Liver (tissue), 9 donors: ENCODE measurements around the gene RBMX2. TPM values are rescaled to one million over a fixed set of nuclear protein-coding genes. Genes with fewer than 3 reads are reported as not detected.

Experiments
- DNase-seq: peaks from one replicate; pipeline ENCODE4 v3.0.0-alpha.2; 2017; ENCODE audit warnings: low spot score
- H3K27ac ChIP-seq, 2 donors: one replicate each; pipeline ENCODE4 v1.7.0; 2013; ENCODE audit warnings: inconsistent platforms in 2 of 2, low read length in 2 of 2, control low read depth in 1 of 2, low read depth in 1 of 2, mild to moderate bottlenecking in 1 of 2
- H3K27me3 ChIP-seq, 4 donors: one replicate each; pipeline versions ENCODE4 v1.6.1 to v1.7.0; 2013; ENCODE audit warnings: low read length in 3 of 4, inconsistent platforms in 1 of 4, mild to moderate bottlenecking in 1 of 4, moderate library complexity in 1 of 4; ENCODE audit not compliant: control insufficient read depth in 4 of 4, insufficient read depth in 4 of 4
- H3K36me3 ChIP-seq, 4 donors: one replicate each; pipeline versions ENCODE4 v1.6.1 to v1.7.0; 2013; ENCODE audit warnings: low read length in 3 of 4, mild to moderate bottlenecking in 3 of 4, low read depth in 1 of 4, moderate library complexity in 1 of 4; ENCODE audit not compliant: control insufficient read depth in 4 of 4, insufficient read depth in 3 of 4
- H3K4me1 ChIP-seq, 4 donors: one replicate each; pipeline versions ENCODE4 v1.6.1 to v1.7.0; 2013; ENCODE audit warnings: low read length in 3 of 4, mild to moderate bottlenecking in 3 of 4, moderate library complexity in 1 of 4; ENCODE audit not compliant: control insufficient read depth in 4 of 4, insufficient read depth in 4 of 4
- H3K4me3 ChIP-seq, 3 donors: one replicate each; pipeline versions ENCODE4 v1.6.1 to v1.7.0; 2013; ENCODE audit warnings: low read length in 3 of 3, control low read depth in 1 of 3, low read depth in 1 of 3, mild to moderate bottlenecking in 1 of 3
- H3K9ac ChIP-seq, 2 donors: one replicate each; pipeline ENCODE4 v1.7.0; 2013; ENCODE audit warnings: low read length in 2 of 2, mild to moderate bottlenecking in 2 of 2, moderate library complexity in 2 of 2, control low read depth in 1 of 2, low read depth in 1 of 2
- H3K9me3 ChIP-seq, 4 donors: one replicate each; pipeline versions ENCODE4 v1.6.1 to v1.7.0; 2013; ENCODE audit warnings: low read length in 3 of 4; ENCODE audit not compliant: control insufficient read depth in 4 of 4
- ATF3 ChIP-seq: IDR thresholded peaks from 2 replicates; pipeline ENCODE4 v1.6.1; 2016; ENCODE audit warnings: antibody characterized with exemption
- CTCF ChIP-seq: fragments of 150-350 bp; IDR thresholded peaks from 2 replicates; pipeline ENCODE4 v1.5.1; 2017; ENCODE audit warnings: improper control_type of control experiment, low read depth, low read length; ENCODE audit not compliant: missing input control
- EGR1 ChIP-seq, 2 donors: IDR thresholded peaks; 2 replicates each; pipeline ENCODE4 v1.6.1; 2016 to 2018; ENCODE audit warnings: antibody characterized with exemption in 2 of 2, low read depth in 2 of 2
- FOXA1 ChIP-seq: IDR thresholded peaks from 2 replicates; pipeline ENCODE4 v1.6.1; 2016; ENCODE audit warnings: antibody characterized with exemption
- FOXA2 ChIP-seq: IDR thresholded peaks from 2 replicates; pipeline ENCODE4 v1.6.1; 2016; ENCODE audit warnings: antibody characterized with exemption
- GABPA ChIP-seq, 2 donors: IDR thresholded peaks in 1 of 2; conservative IDR thresholded peaks in 1 of 2; 2 replicates each; pipeline ENCODE4 v1.6.1; 2016; ENCODE audit warnings: antibody characterized with exemption in 2 of 2, mild to moderate bottlenecking in 1 of 2, moderate library complexity in 1 of 2
- HNF4A ChIP-seq, 2 donors: conservative IDR thresholded peaks; 2 replicates each; pipeline ENCODE4 v1.6.1; 2016; ENCODE audit warnings: antibody characterized with exemption in 2 of 2, mild to moderate bottlenecking in 2 of 2
- HNF4G ChIP-seq: IDR thresholded peaks from 2 replicates; pipeline ENCODE4 v1.6.1; 2016; ENCODE audit warnings: antibody characterized with exemption
- JUND ChIP-seq, 2 donors: IDR thresholded peaks; 2 replicates each; pipeline ENCODE4 v1.6.1; 2016; ENCODE audit warnings: antibody characterized with exemption in 2 of 2
- MAX ChIP-seq: IDR thresholded peaks from 2 replicates; pipeline ENCODE4 v1.6.1; 2016; ENCODE audit warnings: antibody characterized with exemption
- NR2F2 ChIP-seq: IDR thresholded peaks from 2 replicates; pipeline ENCODE4 v1.6.1; 2016; ENCODE audit warnings: antibody characterized with exemption
- SP1 ChIP-seq: IDR thresholded peaks from 2 replicates; pipeline ENCODE4 v1.6.1; 2018; ENCODE audit warnings: antibody characterized with exemption, mild to moderate bottlenecking
- TAF1 ChIP-seq: conservative IDR thresholded peaks from 2 replicates; pipeline ENCODE4 v1.6.1; 2016; ENCODE audit warnings: antibody characterized with exemption, mild to moderate bottlenecking
- YY1 ChIP-seq: IDR thresholded peaks from 2 replicates; pipeline ENCODE4 v1.6.1; 2016; ENCODE audit warnings: antibody characterized with exemption, mild to moderate bottlenecking
- ZBTB33 ChIP-seq: IDR thresholded peaks from 2 replicates; pipeline ENCODE4 v1.6.1; 2016; ENCODE audit warnings: antibody characterized with exemption
- WGBS: extraction: QIAGEN DNeasy Blood & Tissue Kit; methylation state at CpG from one replicate; pipeline ENCODE4 v1.1.7; 2013; 5-methylcytosine and 5-hydroxymethylcytosine counted together
- polyA plus RNA-seq, 2 donors: library from polyadenylated mRNA; stranded (reverse) in 1 of 2; unstranded in 1 of 2; fragments of 200-250 nt in 1 of 2; fragments of >200 nt in 1 of 2; fragmentation: Nextera tagmentation in 1 of 2; extraction: Ambion mirVana in 1 of 2; gene quantifications; one replicate each; pipeline versions ENCODE4 v1.2.1 to v1.2.3, GENCODE V29; 2013 to 2015
- total RNA-seq, 2 donors: library from RNA; depleted of rRNA; stranded (reverse); fragments of >200 nt; gene quantifications; one replicate each; pipeline ENCODE4 v1.2.3, GENCODE V29; 2014
- donor health status: healthy.
- donor health status: healthy.
- donor health status: healthy.
- donor health status: healthy.
- donor health status: healthy.

The RBMX2 gene
- total and polyA plus RNA-seq, 4 donors: 5.2 to 8.8 (median 6.4) TPM

- Histone ChIP-seq H3K27ac (no peak overlapping the region), H3K27me3 (no peaks in the 10 kb centered on the region), H3K4me1 (no peaks in the 10 kb centered on the region), H3K9ac (no peak overlapping the region), H3K9me3 (no peaks in the 10 kb centered on the region), H3K4me3 (no peak overlapping the region), H3K36me3 (peaks cover 0 to 11% (median 5%) of the 10 kb centered on the region in 4 donors)
- 96% methylated on average over 5 of the region's 5 CpGs for WGBS
- no peak for TF ChIP-seq CTCF
- TF ChIP-seq ZBTB33: no peak
- TF ChIP-seq FOXA1: no peak
- no peak for TF ChIP-seq GABPA (IDR thresholded peaks at IDR 0.05 in 1 of 2, conservative IDR thresholded peaks at IDR 0.05 in 1 of 2)
- TF ChIP-seq MAX: no peak
- no peak for TF ChIP-seq HNF4G
- TF ChIP-seq SP1: no peak
- no peak for TF ChIP-seq NR2F2
- no peak for TF ChIP-seq JUND (IDR thresholded peaks at IDR 0.05)
- no peak for TF ChIP-seq TAF1
- no peak for TF ChIP-seq ATF3
- TF ChIP-seq EGR1 (IDR thresholded peaks at IDR 0.05; ENCODE audit: low read depth in 2 of 2): no peak
- no peak for DNase-seq
Observed at GRCh38 chrX:130414800-130415199, 13.0 kb downstream of the RBMX2 start.

- no peak for DNase-seq
- 93% methylated on average over 7 of the region's 7 CpGs for WGBS
- TF ChIP-seq HNF4A (conservative IDR thresholded peaks at IDR 0.05) (no peak), ATF3 (no peak), YY1 (no peak), SP1 (no peak), FOXA2 (no peak), JUND (IDR thresholded peaks at IDR 0.05) (no peak), CTCF (no peak)
Observed at GRCh38 chrX:130415201-130415600, 13.4 kb downstream of the RBMX2 start.

More at GRCh38 chrX:130415201-130415600, 13.4 kb downstream of the RBMX2 start:
- peaks cover 0 to 11% (median 5%) of the 10 kb centered on the region in 4 donors for H3K36me3 ChIP-seq
- H3K27ac ChIP-seq: no peak overlapping the region
- H3K4me1 ChIP-seq: no peaks in the 10 kb centered on the region
- no peak overlapping the region for H3K9ac ChIP-seq
- no peak overlapping the region for H3K4me3 ChIP-seq
- H3K27me3 ChIP-seq: no peaks in the 10 kb centered on the region
- no peaks in the 10 kb centered on the region for H3K9me3 ChIP-seq
